Right lobe of liver (tissue), 4 donors: Measurements from ENCODE around the gene SPOCK2.

Experiments used
- CTCF ChIP-seq, 4 donors: fragments of 200-600 bp in 3 of 4; fragments of 450-650 bp in 1 of 4; IDR thresholded peaks; one replicate each; pipeline versions ENCODE4 v1.5.1 to v1.8.0; 2016 to 2022; ENCODE audit warnings: antibody characterized with exemption in 4 of 4, mild to moderate bottlenecking in 2 of 4
- POLR2A ChIP-seq: fragments of 450-650 bp; IDR thresholded peaks from one replicate; pipeline ENCODE4 v1.6.1; 2017; ENCODE audit warnings: antibody characterized with exemption, mild to moderate bottlenecking
- donor health status: DM: no; HTN: no; CAD: no.
- donor health status: DM: no; HTN: no; CAD: no.
- donor health status: DM: no; HTN: yes; CAD: no.

GRCh38 chr10:72049472-72049871 lies 38.9 kb downstream of the SPOCK2 start:
- TF ChIP-seq CTCF (IDR thresholded peaks at IDR 0.05) (no peak), POLR2A (no peak)
